Fibroblast of peridontal ligament (primary cell): Measurements from ENCODE around the gene CHRNA10.
"Not testable (repeated sequence)": the region's sequence is repeated elsewhere in the genome, so short reads cannot be mapped to it uniquely, and the experiment has no call there.

Experiments
- DNase-seq: peaks from one replicate; pipeline ENCODE4 v3.0.0-alpha.2; 2010; ENCODE audit errors: extremely low read depth

Gene CHRNA10

DNA sequence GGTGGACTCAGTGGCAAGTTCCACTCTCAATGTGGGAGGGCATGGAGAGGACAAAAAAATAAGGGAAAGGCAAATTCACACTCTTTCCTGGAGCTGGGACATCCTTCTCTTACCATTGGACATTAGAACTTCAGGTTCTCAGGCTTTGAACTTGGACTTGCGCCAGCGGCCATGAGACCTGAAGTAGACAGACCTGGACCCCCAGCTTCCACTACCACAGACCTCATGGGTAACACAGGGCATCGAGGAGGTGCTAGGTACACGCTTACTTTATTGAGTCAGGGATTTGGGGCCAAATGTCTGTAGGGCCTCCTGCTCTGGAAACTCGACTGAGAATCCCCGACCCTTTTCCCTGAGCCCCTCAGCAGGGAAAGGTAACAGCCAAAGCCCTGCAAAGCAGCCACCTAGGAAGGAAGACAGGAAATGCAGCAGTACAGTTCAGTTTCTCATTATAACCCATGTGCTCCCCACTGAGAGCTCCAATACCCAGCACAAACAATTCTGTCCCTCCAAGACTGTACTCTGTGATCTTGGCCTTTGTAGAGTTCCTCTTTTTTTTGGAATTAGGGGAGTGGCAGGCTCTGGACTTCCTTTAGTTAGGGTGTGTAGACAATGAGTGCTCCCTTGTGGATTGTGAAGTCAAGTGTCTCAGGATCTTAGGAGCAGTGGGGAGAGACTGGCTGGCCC lies 5.7 kb downstream of the CHRNA10 start:
- no peak for DNase-seq

DNA sequence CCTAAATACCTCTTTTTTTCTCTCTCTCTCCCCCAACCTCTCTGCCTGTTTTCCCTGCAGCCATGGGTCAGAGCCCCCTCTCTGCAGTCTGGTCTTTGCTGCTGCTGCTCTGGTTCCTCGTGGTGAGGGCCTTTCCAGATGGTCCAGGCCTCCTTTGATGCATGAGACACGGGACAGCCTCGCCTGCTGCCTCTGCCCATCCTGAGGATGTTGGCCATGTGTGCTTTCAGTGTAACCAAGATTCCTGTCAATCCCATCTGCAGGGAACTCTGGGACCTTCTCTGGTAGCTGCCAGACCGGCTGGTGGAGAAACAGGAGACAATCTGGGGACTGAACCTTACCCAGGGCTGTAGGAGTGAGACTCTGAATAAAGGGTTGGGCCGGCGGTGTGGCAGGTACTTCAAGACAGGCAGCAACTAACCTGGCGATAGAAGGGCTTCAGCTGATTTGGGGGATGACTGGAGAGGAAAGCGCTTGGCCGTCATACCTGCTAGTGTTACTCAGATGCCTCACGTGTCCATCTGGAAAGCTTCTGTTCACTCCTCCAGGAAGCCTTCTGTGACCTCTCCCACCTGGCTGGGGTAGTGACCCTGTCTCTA lies 7.1 kb downstream of the CHRNA10 start:
- no peak for DNase-seq

DNA sequence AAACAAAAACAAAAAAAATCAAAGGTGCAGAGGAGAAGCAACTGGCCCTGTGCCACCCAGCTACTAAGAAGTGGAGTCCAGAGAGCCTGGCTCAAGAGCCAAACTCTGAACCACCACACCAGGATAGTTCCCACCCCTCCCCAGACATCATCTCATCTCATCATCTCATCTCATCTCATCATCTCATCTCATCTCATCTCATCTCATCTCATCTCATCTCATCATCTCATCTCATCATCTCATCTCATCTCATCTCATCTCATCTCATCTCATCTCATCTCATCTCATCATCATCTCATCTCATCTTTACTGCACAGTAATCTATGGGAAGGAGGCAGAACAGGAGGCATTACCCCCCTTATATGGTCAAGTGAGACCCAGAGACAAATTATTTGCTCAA lies 8.3 kb downstream of the CHRNA10 start:
- no peak for DNase-seq

DNA sequence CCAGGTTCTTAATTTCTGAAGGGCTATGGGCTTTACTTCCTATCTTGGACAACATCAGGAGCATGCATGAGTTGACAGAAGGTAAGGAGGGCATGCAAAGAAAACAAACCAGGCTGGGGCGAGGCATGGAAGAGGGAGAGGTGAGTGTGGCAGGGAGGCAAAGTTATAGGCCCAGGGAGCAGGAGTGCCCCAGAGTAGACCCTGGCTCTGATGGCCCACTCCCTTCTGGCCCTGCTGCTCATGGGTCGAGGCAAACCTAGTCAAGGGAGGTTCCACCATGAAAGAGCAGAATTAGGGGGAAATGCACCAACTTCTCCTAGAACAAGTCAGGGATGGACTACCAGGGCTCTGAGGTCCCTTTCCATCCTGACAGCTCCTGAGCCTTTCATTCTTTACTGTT lies 10.2 kb downstream of the CHRNA10 start:
- no peak for DNase-seq

DNA sequence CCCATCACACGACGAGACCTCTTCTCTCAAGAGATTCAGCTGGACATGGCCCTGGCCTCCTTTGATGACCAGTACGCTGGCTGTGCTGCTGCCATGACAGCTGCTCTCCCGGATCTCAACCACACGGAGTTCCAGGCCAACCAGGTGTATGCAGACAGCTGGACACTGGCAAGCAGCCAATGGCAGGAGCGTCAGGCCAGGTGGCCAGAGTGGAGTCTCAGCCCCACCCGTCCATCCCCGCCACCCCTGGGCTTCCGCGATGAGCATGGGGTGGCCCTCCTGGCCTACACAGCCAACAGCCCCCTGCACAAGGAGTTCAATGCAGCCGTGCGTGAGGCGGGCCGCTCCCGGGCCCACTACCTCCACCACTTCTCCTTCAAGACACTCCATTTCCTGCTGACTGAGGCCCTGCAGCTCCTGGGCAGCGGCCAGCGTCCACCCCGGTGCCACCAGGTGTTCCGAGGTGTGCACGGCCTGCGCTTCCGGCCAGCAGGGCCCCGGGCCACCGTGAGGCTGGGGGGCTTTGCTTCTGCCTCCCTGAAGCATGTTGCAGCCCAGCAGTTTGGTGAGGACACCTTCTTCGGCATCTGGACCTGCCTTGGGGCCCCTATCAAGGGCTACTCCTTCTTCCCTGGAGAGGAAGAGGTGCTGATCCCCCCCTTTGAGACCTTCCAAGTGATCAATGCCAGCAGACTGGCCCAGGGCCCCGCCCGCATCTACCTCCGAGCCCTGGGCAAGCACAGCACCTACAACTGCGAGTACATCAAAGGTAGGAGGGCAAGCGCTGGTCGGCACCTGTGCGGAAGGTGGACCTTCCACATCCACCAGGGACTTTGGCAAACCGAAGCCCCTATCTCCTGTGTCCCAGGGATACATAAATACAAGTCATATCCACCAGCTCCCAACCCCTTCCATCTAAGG lies 11.3 kb downstream of the CHRNA10 start:
- DNase-seq, result no peak

DNA sequence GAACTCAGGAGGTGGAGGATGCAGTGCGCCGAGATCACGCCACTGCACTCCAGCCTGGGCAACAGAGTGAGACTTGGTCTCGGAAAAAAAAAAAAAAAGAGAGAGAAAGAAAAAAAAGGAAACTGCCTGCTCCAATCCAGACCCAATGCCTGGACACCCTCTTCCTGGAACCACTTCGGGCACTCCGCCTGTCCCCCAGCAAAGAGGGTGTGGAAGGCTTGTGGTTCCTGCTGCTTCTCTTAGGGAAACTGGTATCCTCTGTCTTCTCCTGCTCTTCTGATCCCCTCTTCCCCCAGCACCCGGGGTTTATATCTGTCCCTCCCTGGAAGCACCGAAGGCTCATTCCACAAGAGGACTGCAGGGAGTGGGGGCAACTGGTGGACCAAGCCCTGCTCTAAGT lies 12.9 kb downstream of the CHRNA10 start:
- DNase-seq, result no peak

DNA sequence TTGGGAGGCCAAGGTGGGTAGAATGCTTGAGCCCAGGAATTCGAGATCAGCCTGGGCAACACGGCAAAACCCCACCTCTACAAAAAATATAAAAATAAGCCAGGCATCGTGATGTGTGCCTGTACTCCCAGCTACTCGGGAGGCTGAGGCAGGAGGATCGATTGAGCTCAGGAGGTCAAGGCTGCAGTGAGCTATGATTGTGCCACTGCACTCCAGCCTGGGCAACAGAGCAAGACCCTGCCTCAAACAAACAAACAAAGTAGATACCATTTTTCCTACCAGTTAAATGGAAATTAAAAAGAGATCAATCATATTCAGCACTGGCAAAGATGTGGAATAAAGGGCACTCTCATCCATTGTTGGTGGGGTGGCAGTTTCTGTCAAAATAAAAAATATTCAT lies 13.9 kb downstream of the CHRNA10 start:
- not testable (repeated sequence) for DNase-seq

DNA sequence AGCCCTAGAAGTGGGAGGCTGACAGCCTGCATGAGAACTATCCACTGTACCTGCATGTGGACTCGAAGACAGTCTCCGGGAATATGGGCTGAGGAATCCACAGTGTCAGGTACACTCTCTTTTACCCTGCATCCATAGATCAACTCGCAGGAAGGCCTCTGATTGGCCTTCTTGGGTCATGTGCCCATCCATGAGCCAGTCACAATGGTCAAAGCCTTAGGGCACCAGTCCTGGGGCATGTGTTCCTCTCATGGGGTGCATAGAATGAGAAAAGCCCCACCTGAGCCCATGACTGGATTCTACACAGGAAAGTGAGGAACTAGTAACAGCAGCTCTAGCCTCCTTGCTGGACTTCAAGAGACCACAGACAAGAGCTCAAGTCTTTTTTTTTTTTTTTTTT lies 15.6 kb downstream of the CHRNA10 start:
- DNase-seq, result no peak

DNA sequence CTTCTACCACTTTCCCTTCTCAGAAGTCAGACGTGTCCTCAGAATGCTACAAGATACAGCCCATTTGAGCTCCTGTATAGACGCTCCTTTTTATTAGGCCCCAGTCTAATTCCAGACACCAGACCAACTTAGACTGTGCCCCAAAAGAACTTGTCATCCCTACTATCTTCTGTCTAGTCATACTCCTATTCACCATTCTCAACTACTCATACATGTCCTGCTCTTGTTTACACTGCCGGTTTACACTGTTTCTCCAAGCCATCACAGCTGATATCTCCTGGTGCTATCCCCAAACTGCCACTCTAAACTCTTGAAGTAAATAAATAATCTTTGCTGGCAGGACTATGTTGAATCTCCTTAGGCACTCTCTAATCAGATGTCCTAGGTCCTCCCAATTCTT lies 18.7 kb downstream of the CHRNA10 start:
- DNase-seq, result not testable (repeated sequence)

DNA sequence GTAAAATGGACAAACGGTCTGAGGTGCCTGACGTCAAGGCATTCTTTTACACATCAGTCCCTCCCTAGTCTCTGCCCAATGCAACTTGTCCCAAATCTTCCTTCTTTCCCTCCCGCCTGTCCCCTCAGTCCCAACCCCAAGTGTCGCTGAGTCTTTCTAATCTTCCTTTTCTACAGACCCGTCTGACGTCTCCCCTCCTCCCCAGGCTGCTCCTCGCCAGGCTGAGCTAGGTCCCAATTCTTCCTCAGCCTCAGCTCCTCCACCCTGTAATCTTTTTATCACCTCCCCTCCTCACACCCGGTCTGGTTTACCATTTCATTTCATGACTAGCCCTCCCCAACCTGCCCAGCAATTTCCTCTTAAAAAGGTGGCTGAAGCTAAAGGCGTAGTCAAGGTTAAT lies 21.8 kb downstream of the CHRNA10 start:
- not testable (repeated sequence) for DNase-seq

DNA sequence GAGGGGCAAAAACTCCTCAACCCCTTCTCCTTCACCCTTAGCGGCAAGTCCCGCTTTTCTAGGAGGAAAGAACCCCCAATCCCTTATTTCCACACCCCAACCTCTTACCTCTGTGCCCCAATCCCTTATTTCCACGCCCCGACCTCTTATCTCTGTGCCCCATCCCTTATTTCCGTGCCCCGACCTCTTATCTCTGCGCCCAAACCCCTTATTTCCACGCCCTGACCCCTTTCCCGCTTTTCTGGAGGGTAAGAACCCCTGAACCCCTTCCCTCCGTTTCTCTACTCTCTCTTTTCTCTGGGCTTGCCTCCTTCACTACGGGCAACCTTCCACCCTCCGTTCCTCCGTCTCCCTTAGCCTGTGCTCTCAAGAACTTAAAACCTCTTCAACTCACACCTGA lies 22.3 kb downstream of the CHRNA10 start:
- not testable (repeated sequence) for DNase-seq

DNA sequence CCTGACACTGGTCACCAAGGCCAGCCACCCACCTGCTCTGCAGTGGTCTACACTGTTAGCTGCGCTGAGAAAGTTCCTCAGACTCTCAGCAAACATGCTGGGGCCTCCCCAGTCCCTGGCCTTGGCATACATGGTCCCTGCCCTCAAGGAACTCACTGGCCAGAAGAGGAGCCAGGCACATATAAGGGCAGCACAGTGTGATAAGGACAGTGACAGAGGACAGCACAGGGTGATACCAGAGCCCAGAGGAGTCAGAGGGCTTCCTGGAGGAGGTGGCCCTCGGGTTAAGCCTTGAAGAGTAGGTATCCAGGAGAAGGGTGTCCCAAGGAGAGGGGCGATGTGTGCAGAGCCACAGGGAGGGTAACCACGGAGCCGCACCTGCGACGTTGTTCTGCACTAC lies 25.6 kb downstream of the CHRNA10 start:
- DNase-seq, result no peak

DNA sequence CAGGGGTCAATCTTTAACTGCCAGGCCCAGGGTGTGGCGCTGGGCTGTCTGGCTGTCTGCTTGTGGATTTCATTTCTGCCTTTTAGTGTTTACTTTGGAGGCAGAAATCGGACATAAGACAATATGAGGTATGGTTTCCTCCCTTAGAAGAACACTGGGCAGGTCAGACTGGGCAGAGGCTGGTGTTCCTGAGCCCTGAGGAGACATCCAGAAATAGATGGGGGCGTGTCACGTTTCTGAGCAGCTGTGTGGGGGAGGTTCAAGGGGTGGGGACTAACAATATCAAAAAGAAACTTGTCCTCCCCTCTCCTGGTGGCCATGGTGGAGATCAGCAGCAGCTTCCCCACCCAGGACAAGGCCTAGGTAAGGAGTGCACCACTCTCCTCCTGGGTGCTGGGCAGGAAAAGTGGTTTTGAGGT lies 26.4 kb downstream of the CHRNA10 start, which contains the start of gene ART1:
Gene ART1, plus strand, starts transcription at position 312 of the 419 bp plus-strand sequence. CDS start 14,086 bp downstream, outside the sequence.
- no peak for DNase-seq

DNA sequence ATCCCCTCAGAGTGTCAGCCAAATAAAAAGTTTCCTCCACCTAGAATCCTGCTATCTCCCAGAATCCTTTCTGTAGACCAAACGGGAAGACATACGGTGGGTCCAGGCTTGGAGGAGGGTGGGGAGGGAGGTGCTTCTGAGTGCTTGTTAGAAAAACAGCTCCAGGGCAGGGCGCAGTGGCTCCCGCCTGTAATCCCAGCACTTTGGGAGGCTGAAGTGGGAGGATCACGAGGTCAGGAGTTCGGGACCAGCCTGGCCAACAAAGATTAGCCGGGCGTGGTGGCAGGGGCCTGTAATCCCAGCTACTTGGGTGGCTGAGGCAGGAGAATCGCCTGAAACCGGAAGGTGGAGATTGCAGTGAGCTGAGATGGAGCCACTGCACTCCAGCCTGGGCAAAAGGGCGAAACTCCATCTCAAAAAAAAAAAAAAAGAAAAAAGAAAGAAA lies 28.1 kb downstream of the CHRNA10 start:
- not testable (repeated sequence) for DNase-seq

DNA sequence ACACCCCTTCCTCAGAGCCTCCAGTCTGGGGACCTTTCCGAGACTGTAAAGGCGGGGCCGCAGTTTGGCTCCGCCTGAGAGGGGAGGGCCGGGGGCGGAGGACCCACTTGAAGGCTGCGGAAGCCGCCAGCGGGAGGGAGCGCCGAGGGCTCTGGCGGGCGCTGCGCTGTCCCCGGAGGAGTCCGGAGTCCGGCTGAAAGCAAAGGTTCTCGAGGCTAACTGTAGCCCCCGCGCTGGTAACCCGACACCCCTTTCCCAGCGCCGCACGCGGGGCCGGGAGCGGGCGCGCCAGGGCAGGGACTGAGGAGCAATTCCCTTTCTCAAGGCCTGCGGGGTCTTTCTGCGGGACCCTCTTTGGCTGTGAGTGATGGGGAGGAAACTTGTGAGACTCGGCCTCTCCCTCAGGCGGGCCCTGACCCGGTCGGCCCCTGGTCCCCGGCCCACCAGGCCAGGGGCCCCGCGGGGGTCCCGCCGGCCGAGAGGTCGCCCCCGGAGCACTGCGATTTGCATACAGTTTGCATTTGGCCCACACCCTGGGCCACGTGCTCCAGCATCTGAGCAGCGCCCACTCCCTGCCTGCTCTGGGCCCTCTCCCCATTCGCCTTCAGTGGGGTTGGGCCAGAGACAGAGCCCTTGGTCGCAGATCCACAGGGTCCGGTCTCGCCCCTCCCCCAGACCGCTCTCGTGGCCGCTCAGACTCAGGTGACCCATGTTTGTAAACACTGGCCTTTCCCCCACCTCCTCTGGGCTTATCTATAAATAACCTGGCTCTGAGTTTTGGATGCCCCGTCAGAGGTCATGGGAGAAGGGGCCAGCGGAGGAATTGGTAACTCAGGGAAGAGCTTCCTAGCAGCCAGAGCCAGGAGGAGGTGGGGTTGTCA lies 28.9 kb downstream of the CHRNA10 start:
- peak; percentile 66 for DNase-seq

DNA sequence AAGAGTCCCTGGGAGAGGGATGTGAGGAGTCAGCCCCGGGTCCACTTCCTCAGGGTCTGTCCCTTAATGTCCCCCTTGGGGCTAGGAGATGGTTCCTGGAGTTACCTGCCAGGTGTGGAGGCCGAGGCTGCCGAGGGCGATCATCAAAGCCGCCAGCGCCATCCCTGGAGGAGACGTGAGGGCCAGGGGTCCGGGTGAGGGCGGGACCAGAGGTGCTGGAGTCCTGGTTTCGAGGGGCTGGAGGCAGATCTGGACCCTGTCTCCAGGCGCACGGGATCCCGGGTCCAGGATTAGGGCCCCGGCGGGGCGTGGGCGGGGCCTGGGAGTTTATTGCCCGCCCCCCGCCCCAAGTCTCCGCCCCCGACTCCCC lies 29.5 kb downstream of the CHRNA10 start, which contains the start of gene ART5:
Gene ART5, minus strand, starts transcription at position 292 of the 370 bp plus-strand sequence. Its CDS starts 130 bp downstream, at position 162.
- no peak for DNase-seq

DNA sequence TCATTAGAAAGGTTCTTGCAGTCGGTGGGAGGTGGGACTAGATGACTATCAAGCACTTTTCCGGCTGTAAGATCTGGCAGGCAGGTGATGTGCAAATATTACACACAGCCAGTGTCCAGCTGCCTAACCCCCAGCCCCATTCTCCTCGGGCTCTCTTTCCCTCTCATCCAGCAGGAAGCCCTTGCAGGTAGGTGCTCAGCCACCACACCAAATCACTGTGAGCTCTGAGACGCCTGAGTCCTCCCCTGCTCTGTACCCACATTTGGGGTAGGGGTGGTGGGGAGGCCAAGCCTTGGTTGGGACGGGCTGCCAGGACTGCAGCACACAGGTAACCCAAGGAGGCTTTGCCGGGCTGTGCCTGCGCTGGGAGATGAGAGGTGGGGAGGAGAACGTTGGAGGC lies 30.0 kb downstream of the CHRNA10 start:
- DNase-seq, result no peak

DNA sequence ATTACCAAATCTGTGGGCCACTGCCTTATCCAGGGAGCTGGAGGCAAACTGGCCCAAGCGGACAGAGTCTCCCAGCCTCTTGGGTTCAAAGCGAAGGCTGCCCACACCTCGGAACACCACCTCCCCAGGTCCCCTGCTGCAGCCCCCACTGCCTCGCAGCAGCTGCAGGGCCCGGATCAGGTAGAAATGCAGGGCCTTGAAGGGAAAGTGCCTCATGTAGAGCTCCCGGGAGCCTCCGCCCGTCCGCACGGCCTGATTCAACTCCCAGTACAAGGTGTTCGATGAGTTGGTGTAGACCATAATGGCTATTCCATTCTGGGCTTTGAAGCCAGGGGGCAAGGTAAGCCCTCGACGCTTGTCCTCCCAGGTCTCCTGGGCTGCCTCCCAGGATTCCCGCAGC lies 31.3 kb downstream of the CHRNA10 start:
- no peak for DNase-seq

DNA sequence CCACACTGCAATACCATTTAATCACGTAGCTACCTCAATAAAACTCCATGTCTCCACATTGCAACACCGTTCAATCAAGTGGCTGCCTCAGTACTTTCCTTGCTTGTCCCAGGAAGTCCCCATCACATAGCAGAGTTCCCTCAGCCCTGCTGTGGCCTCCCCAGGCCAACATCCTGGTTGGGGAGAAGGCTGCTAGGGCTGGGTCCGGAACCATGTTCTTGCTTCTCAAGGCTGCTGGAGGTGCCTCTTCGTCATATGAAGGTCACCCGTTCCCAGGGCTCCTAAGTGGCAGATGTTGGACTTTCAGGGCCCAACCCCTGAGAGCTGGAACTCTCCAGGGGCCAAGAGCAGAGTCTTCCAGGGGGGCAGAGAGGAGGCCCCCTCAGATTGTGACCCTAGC lies 32.7 kb downstream of the CHRNA10 start:
- no peak for DNase-seq

DNA sequence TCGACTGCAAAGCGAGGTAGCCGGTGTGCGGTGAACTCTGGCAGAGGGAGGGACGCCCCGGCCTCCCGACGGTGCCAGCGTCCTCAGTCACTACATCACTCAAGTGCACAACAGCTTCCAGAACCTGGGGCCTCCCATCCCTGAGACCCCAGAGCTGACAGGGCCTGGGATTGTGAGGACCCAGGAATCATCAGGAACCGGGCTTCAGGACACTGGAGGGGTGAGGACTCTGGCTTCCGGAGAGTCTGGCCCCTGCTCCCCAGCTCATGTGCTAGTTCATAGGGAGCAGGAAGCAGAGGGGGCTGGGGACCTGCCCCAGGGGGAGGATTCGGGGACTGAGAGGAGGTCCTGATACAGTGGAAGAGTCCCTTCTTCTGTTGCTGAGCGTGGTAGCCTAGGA lies 34.0 kb downstream of the CHRNA10 start:
- no peak for DNase-seq

DNA sequence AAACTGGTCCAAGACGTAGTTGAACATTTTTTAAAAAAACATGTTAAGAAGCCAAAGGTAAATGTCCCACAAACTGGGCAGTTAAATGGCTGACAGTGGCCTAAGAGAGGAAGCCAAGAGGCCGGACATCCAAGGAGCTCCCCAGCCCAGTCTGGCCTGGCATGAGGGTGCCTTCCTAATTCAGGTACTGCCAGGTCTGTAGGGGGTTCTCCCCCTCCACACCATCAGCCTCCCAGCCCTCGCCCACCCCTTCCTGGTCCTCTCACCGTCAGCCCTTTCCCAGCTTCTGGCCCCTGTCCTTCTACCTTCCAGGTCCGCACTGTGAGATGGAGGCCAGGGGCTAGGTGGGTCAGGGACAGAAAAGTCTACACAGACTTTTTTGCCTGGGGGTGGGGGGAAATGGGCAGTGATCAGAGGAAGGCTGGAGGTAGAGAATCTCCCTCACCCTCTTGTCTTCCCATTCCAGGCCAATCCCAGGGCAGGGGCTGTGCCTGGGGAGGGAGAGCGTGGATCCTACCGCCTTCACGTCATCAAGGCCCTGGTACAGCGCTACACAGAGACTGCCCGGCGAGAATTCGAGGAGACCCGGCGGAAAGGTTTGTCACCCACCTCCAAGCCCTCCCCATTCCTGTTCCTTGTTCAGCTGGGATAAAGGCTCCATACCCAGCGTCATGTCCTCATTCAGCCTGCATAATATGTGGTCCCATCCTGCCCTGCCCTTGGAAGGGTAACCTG lies 35.4 kb downstream of the CHRNA10 start:
- DNase-seq, result no peak
